IMR-90 (cell line): Measurements from ENCODE around the gene RELT. TPM values are rescaled to one million over a fixed set of nuclear protein-coding genes. Genes with fewer than 3 reads are reported as not detected.

ENCODE experiments used
- ATAC-seq: fragments of 200-7000 bp; cut with Tn5 transposase; 2 replicates; pipeline ENCODE4 v1.9.1; 2020; ENCODE audit warnings: low read depth, mild to moderate bottlenecking, moderate library complexity
- BruUV-seq: library from RNA; stranded (reverse); fragments of 400-500 nt; replicated peaks from 2 replicates; lab custom pipeline; 2021; lab: Mats Ljungman, UMichigan
- CTCF ChIA-PET: fragments of 300-600 bp; formaldehyde crosslinking; extraction: SDS; loops from one replicate; lab custom pipeline; 2021; ENCODE audit warnings: antibody characterized with exemption; lab: Yijun Ruan, JAX
- POLR2A ChIA-PET: fragments of 300-600 bp; sonication (Branson Sonifier 250); formaldehyde crosslinking; loops from one replicate; lab custom pipeline; 2022; ENCODE audit warnings: antibody characterized with exemption; ENCODE audit not compliant: unreplicated experiment; lab: Charles Lee
- DNase-seq: peaks from one replicate; pipeline ENCODE4 v3.0.0; 2013
- H2AFZ ChIP-seq: replicated peaks from 2 replicates; pipeline ENCODE3; 2013; ENCODE audit warnings: low read length, mild to moderate bottlenecking; ENCODE audit not compliant: poor library complexity
- H2AK5ac ChIP-seq: 2 replicates; pipeline ENCODE4 v1.6.1; 2013; ENCODE audit warnings: low read depth, low read length, inconsistent platforms
- H2AK9ac ChIP-seq: replicated peaks from 2 replicates; pipeline ENCODE3; 2013; ENCODE audit warnings: mild to moderate bottlenecking, low read depth, low read length, moderate library complexity; ENCODE audit not compliant: poor library complexity
- H2BK120ac ChIP-seq: 2 replicates; pipeline ENCODE4 v1.6.1; 2013; ENCODE audit warnings: low read depth, low read length, inconsistent platforms
- H2BK15ac ChIP-seq: 3 replicates; pipeline ENCODE4 v1.6.1; 2013; ENCODE audit warnings: low read depth, low read length, inconsistent platforms
- H2BK20ac ChIP-seq: 2 replicates; pipeline ENCODE4 v1.6.1; 2013; ENCODE audit warnings: low read depth, mild to moderate bottlenecking, inconsistent platforms, low read length, moderate library complexity
- H2BK5ac ChIP-seq: 2 replicates; pipeline ENCODE4 v1.6.1; 2013; ENCODE audit warnings: mild to moderate bottlenecking, low read depth, low read length, inconsistent platforms; ENCODE audit not compliant: poor library complexity, severe bottlenecking
- H3K14ac ChIP-seq: replicated peaks from 2 replicates; pipeline ENCODE4 v1.6.1; 2013; ENCODE audit warnings: low read depth, low read length, inconsistent platforms
- H3K18ac ChIP-seq: 2 replicates; pipeline ENCODE4 v1.6.1; 2013; ENCODE audit warnings: low read depth, low read length, control low read depth
- H3K23ac ChIP-seq: 2 replicates; pipeline ENCODE4 v1.6.1; 2013; ENCODE audit warnings: low read depth, low read length, inconsistent platforms
- H3K27ac ChIP-seq: 2 replicates; pipeline ENCODE4 v1.5.1; 2013; ENCODE audit warnings: mild to moderate bottlenecking, control low read depth, low read length; ENCODE audit not compliant: insufficient read depth
- H3K27me3 ChIP-seq: 2 replicates; pipeline ENCODE4 v1.6.1; 2013; ENCODE audit warnings: low read length; ENCODE audit not compliant: control insufficient read depth, insufficient read depth
- H3K36me3 ChIP-seq: 2 replicates; pipeline ENCODE4 v1.6.1; 2013; ENCODE audit warnings: low read length, mixed read lengths; ENCODE audit not compliant: control insufficient read depth, insufficient read depth
- H3K4ac ChIP-seq: 2 replicates; pipeline ENCODE4 v1.6.1; 2013; ENCODE audit warnings: low read depth, low read length, inconsistent platforms
- H3K4me1 ChIP-seq: 2 replicates; pipeline ENCODE4 v1.6.1; 2013; ENCODE audit warnings: low read length, mixed read lengths; ENCODE audit not compliant: control insufficient read depth, insufficient read depth
- H3K4me2 ChIP-seq: 2 replicates; pipeline ENCODE4 v1.6.1; 2013; ENCODE audit warnings: low read depth, mild to moderate bottlenecking, control low read depth, low read length, moderate library complexity
- H3K4me3 ChIP-seq: 2 replicates; pipeline ENCODE4 v1.5.1; 2013; ENCODE audit warnings: low read depth, mild to moderate bottlenecking, control low read depth, low read length, moderate library complexity; ENCODE audit not compliant: insufficient read depth
- H3K56ac ChIP-seq: 2 replicates; pipeline ENCODE4 v1.6.1; 2013; ENCODE audit warnings: low read length, inconsistent platforms; ENCODE audit not compliant: insufficient read depth; ENCODE audit errors: extremely low read depth
- H3K79me1 ChIP-seq, 2 experiments: 2 replicates each; pipeline ENCODE4 v1.6.1; 2013; ENCODE audit warnings: low read length in 2 of 2, inconsistent platforms in 1 of 2, low read depth in 1 of 2
- H3K9ac ChIP-seq: 2 replicates; pipeline ENCODE4 v1.6.1; 2013; ENCODE audit warnings: low read depth, low read length, control low read depth
- H3K9me1 ChIP-seq: 2 replicates; pipeline ENCODE4 v1.6.1; 2013; ENCODE audit warnings: low read length, inconsistent platforms; ENCODE audit not compliant: insufficient read depth
- H3K9me3 ChIP-seq: 2 replicates; pipeline ENCODE4 v1.6.1; 2013; ENCODE audit warnings: low read length; ENCODE audit not compliant: control insufficient read depth, insufficient read depth
- H4K20me1 ChIP-seq: 2 replicates; pipeline ENCODE4 v1.6.1; 2013; ENCODE audit warnings: low read length, inconsistent platforms; ENCODE audit not compliant: insufficient read depth
- H4K5ac ChIP-seq: 2 replicates; pipeline ENCODE4 v1.6.1; 2013; ENCODE audit warnings: mild to moderate bottlenecking, low read depth, low read length, control low read depth
- H4K8ac ChIP-seq, 2 experiments: 2 replicates each; pipeline ENCODE4 v1.6.1; 2013; ENCODE audit warnings: low read depth in 2 of 2, low read length in 2 of 2, control low read depth in 1 of 2, inconsistent platforms in 1 of 2
- H4K91ac ChIP-seq: 2 replicates; pipeline ENCODE4 v1.6.1; 2013; ENCODE audit warnings: low read depth, low read length, inconsistent platforms; ENCODE audit not compliant: insufficient read depth
- CHD1 ChIP-seq: IDR thresholded peaks from 2 replicates; pipeline ENCODE4 v1.6.1; 2012; ENCODE audit warnings: low read depth, low read length, improper control_type of control experiment
- CTCF ChIP-seq: conservative IDR thresholded peaks from 2 replicates; pipeline ENCODE4 v1.5.1; 2012; ENCODE audit warnings: mild to moderate bottlenecking, low read depth, low read length, improper control_type of control experiment
- MAFK ChIP-seq: IDR thresholded peaks from 2 replicates; pipeline ENCODE4 v1.6.1; 2012; ENCODE audit warnings: low read depth, low read length, improper control_type of control experiment
- MXI1 ChIP-seq: IDR thresholded peaks from 2 replicates; pipeline ENCODE4 v1.6.1; 2012; ENCODE audit warnings: low read depth, mild to moderate bottlenecking, low read length, moderate library complexity, borderline replicate concordance
- NFE2L2 ChIP-seq: fragments of 150-350 bp; IDR thresholded peaks from 2 replicates; pipeline ENCODE4 v1.6.1; 2016; ENCODE audit warnings: low read depth, mild to moderate bottlenecking, low read length
- RAD21 ChIP-seq: IDR thresholded peaks from 2 replicates; pipeline ENCODE4 v1.6.1; 2012; ENCODE audit warnings: low read length, improper control_type of control experiment
- RFX5 ChIP-seq: IDR thresholded peaks from 2 replicates; pipeline ENCODE4 v1.8.0; 2012; ENCODE audit warnings: low read depth, mild to moderate bottlenecking, low read length, moderate library complexity
- WGBS, 2 experiments: methylation state at CpG; one replicate each; pipeline versions ENCODE4 v1.1.5 to v1.1.7; 2013; ENCODE audit warnings: missing lambda C conversion rate in 2 of 2; ENCODE audit not compliant: insufficient read length in 1 of 2; ENCODE audit errors: extremely low coverage in 2 of 2; 5-methylcytosine and 5-hydroxymethylcytosine counted together
- dilution Hi-C: fragments of 300-500 bp; cut with HindIII; formaldehyde crosslinking; loops from one replicate; pipeline ENCODE4 v1.14.3; 2018; ENCODE audit warnings: low sequenced_read_pairs; ENCODE audit not compliant: unreplicated experiment
- in situ Hi-C: fragments of 300-500 bp; cut with MboI; formaldehyde crosslinking; loops from 3 replicates; pipeline ENCODE4 v1.14.3; 2019; ENCODE audit warnings: low sequenced_read_pairs, inconsistent platforms, mixed read lengths
- intact Hi-C: fragments of 100-400 bp; cut with micrococcal nuclease; formaldehyde crosslinking; loops from 2 replicates; pipeline ENCODE4 v1.10.0; 2022
- polyA plus RNA-seq, 3 experiments: library from polyadenylated mRNA; depleted of rRNA; stranded (reverse); fragments of >200 nt; gene quantifications; 2 replicates each; pipeline ENCODE4 v1.2.3, GENCODE V29; 2012; ENCODE audit warnings: low replicate concordance in 1 of 3
- total RNA-seq: library from RNA; depleted of rRNA; stranded (reverse); fragments of >200 nt; gene quantifications from 2 replicates; pipeline ENCODE4 v1.2.3, GENCODE V29; 2012

Gene RELT
- total and polyA plus RNA-seq, 2 of the 4 experiments (the other 2 are of a cell fraction), result 2.3 to 5.3 TPM

GRCh38 chr11:73414977-73415651 is 38.9 kb downstream of the RELT start:
- DNase-seq, result peak; percentile 79
- Histone ChIP-seq H2BK5ac (no peak overlapping the region), H2BK20ac (no peak overlapping the region), H3K79me1 (peaks cover 3 to 10% of the 10 kb centered on the region in 2 experiments; a peak in 2 of 4 replicates), H2AFZ (no peak overlapping the region), H4K20me1 (no peaks in the 10 kb centered on the region; the same call in 1 of the 2 replicates), H3K9me1 (peaks cover 18% of the 10 kb centered on the region), H3K27ac (no peak overlapping the region), H3K36me3 (peaks cover 12% of the 10 kb centered on the region), H3K23ac (no peak overlapping the region), H3K4me3 (no peak overlapping the region), H2BK15ac (no peak overlapping the region), H2BK120ac (no peak overlapping the region), H2AK9ac (no peak overlapping the region), H3K14ac (no peak overlapping the region), H3K9me3 (no peaks in the 10 kb centered on the region), H3K9ac (no peak overlapping the region), H2AK5ac (no peak overlapping the region), H3K4me2 (no peak overlapping the region), H3K27me3 (no peaks in the 10 kb centered on the region), H3K4me1 (peaks cover 14% of the 10 kb centered on the region), H3K56ac (no peak overlapping the region), H3K4ac (no peak overlapping the region), H4K91ac (no peak overlapping the region), H3K18ac (no peak overlapping the region), H4K8ac (no peak overlapping the region), H4K5ac (no peak overlapping the region)
- no TSS peak for BruUV-seq
- CTCF ChIA-PET, result interaction anchor here (0.6 to 1.4 kb wide), 4 partner anchors 10 to 211 kb away, joined by 3 to 4 read pairs (median 3); no protein-coding TSS in a partner anchor
- no CpG with 5 or more reads among the region's 1 CpG for WGBS, 2 experiments
- no peak for TF ChIP-seq CTCF
- TF ChIP-seq MAFK, result peak; percentile 9; the same call in 1 of the 2 replicates
- TF ChIP-seq MXI1, result no peak
- no peak for TF ChIP-seq CHD1
- TF ChIP-seq RFX5, result no peak
- no peak for TF ChIP-seq NFE2L2
- TF ChIP-seq RAD21, result 0 out of 2 replicates have a peak, but pooled peaks have one; percentile 7
- POLR2A ChIA-PET, result no interaction called here
- intact Hi-C loops (no loop called here), dilution Hi-C loops (no loop called here), in situ Hi-C loops (no loop called here)
- peak; percentile 58 for ATAC-seq
